HCT116 (cell line): ENCODE results near the gene FRMD3.

Experiments
- CTCF ChIP-seq, 3 experiments: fragments of 200-600 bp in 1 of 3; sonication (generic) in 1 of 3; IDR thresholded peaks in 2 of 3; conservative IDR thresholded peaks in 1 of 3; 2 replicates each; pipeline ENCODE4 v1.5.1; 2012 to 2017; ENCODE audit warnings: low read depth in 2 of 3, low read length in 2 of 3, antibody characterized with exemption in 1 of 3, borderline replicate concordance in 1 of 3, control low read depth in 1 of 3, mild to moderate bottlenecking in 1 of 3, mixed read lengths in 1 of 3, mixed run types in 1 of 3, moderate library complexity in 1 of 3; ENCODE audit not compliant: insufficient read depth in 1 of 3
- ELF1 ChIP-seq: IDR thresholded peaks from 2 replicates; pipeline ENCODE4 v1.6.1; 2012; ENCODE audit warnings: low read depth, borderline replicate concordance
- EZH2 ChIP-seq: fragments of 200-600 bp; sonication (generic); IDR thresholded peaks from 2 replicates; pipeline ENCODE4 v1.6.1; 2017; ENCODE audit warnings: antibody characterized with exemption, mixed run types
- POLR2A ChIP-seq: IDR thresholded peaks from 2 replicates; pipeline ENCODE4 v1.7.0; 2011; ENCODE audit warnings: borderline replicate concordance; ENCODE audit not compliant: insufficient read depth, insufficient read length; ENCODE audit errors: extremely low read depth
- POLR2AphosphoS5 ChIP-seq: IDR thresholded peaks from 2 replicates; pipeline ENCODE4 v1.6.1; 2011; ENCODE audit warnings: mild to moderate bottlenecking, low read depth, low read length, moderate library complexity
- RAD21 ChIP-seq: IDR thresholded peaks from 2 replicates; pipeline ENCODE4 v1.6.1; 2012; ENCODE audit warnings: low read depth, mild to moderate bottlenecking
- YY1 ChIP-seq: IDR thresholded peaks from 2 replicates; pipeline ENCODE4 v1.6.1; 2011; ENCODE audit warnings: low read length, low read depth, moderate library complexity, mild to moderate bottlenecking; ENCODE audit not compliant: insufficient replicate concordance; ENCODE audit errors: extremely low read depth
- TF ChIP-seq, protein P1 (sequence below): IDR thresholded peaks from 2 replicates; pipeline ENCODE4 v1.6.1; 2012; ENCODE audit warnings: low read depth

DNA sequence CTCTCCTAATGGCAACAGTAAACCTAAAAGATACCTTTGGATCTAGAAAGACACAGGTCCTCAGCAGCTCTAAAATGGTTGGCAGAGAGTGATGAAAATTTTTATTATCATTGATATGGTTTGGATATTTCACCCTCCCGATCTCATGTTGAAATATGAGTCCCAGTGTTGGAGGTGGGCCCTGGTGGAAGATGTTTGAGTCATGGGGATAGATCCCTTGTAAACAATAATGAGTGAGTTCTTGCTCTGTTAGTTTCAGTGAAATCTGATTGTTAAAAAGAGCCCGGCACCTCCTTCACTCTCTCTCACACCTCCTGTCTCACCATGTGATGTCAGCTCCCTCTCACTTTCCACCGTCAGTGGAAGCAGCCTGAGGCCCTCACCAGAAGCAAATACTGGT lies 117.7 kb downstream of the FRMD3 start:
- TF ChIP-seq ELF1: no peak
- no peak for TF ChIP-seq POLR2A
- no peak for TF ChIP-seq POLR2AphosphoS5
- no peak for TF ChIP-seq EZH2
- TF ChIP-seq, protein P1, sequence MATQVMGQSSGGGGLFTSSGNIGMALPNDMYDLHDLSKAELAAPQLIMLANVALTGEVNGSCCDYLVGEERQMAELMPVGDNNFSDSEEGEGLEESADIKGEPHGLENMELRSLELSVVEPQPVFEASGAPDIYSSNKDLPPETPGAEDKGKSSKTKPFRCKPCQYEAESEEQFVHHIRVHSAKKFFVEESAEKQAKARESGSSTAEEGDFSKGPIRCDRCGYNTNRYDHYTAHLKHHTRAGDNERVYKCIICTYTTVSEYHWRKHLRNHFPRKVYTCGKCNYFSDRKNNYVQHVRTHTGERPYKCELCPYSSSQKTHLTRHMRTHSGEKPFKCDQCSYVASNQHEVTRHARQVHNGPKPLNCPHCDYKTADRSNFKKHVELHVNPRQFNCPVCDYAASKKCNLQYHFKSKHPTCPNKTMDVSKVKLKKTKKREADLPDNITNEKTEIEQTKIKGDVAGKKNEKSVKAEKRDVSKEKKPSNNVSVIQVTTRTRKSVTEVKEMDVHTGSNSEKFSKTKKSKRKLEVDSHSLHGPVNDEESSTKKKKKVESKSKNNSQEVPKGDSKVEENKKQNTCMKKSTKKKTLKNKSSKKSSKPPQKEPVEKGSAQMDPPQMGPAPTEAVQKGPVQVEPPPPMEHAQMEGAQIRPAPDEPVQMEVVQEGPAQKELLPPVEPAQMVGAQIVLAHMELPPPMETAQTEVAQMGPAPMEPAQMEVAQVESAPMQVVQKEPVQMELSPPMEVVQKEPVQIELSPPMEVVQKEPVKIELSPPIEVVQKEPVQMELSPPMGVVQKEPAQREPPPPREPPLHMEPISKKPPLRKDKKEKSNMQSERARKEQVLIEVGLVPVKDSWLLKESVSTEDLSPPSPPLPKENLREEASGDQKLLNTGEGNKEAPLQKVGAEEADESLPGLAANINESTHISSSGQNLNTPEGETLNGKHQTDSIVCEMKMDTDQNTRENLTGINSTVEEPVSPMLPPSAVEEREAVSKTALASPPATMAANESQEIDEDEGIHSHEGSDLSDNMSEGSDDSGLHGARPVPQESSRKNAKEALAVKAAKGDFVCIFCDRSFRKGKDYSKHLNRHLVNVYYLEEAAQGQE: no peak
- TF ChIP-seq YY1: no peak
- no peak for TF ChIP-seq CTCF (IDR thresholded peaks at IDR 0.05 in 2 of 3, conservative IDR thresholded peaks at IDR 0.05 in 1 of 3; ENCODE audit: borderline replicate concordance in 1 of 3, insufficient read depth in 1 of 3, low read depth in 2 of 3, low read length in 2 of 3)
- no peak for TF ChIP-seq RAD21
